ENCODE data around the gene CERS6.

The CERS6 gene

DNA sequence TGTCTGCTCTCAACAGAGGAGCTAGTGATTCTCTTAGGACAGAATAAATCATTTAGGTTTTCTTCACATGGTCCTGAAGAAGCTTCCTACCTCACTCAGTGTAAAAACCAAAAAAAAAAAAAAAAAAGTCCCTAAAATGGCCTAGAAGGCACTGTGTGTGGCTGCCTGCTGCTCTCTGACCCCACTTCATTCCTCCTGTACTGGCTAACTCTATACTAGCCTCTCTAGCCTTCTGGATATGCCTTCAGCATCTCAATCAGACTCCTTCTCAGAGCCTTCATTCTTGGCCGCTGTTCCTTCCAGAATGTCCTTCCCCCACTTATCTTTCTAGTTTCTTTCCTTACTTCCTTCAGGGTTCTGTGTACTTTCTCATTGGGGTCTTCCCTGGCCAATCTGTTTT is 82.1 kb downstream of the CERS6 start:
- no peak for DNase-seq

DNA sequence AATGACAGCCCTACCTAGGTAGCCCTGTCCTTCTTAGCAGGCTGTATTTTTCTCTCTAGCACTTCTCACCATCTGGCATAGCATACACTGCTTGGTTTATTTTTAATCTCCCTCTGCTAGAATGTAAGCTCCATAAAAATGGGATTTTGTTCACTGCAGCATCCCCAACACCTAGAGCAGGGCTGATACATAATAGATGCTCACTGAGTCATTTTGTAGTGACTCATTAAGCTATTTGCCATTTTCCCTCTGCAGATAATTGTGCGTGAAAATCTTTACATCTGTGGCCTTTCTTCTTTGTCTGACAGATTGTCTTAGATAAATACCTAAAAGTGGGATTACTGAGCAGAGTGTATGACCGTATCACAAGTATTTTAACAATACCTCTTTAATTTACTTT is 82.5 kb downstream of the CERS6 start:
- no peak for DNase-seq

DNA sequence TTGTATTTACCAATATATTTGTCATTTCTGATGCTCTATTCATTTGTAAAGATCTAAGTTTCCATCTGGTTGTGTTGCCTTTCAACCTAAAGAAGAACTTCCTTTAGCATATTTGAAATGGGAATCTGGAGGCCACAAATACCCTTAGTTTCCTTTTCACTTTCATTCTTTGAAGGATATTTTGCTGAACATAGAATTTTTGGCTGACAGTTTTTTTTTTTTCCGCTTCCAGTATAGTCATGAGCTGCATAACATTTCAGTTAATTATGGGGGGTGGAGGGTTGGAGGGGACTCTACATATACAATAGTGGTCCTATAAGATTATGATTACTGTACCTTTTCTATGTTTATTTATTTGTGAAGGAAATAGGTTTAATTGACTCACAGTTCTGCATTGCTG is 83.9 kb downstream of the CERS6 start:
- DNase-seq = no peak

DNA sequence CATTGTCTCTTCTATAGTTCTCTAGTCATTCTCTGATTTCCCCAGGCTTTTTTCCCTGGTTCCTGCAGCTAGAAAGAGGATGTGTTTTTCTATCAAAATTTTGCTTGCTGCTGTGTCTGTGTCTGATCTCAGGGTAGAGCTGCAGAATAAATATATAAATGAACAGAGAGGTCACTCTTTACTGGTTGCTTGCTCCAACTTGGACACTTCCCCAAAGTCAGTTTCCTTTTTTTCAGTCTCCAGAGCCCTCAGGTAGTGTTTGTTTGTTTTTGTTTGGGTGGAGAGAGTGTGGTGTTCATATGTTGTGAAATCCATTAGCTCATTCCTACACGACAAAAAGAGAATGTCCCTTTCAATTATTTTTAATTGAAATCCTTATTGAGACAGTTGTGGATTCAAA is 85.8 kb downstream of the CERS6 start:
- DNase-seq = no peak

DNA sequence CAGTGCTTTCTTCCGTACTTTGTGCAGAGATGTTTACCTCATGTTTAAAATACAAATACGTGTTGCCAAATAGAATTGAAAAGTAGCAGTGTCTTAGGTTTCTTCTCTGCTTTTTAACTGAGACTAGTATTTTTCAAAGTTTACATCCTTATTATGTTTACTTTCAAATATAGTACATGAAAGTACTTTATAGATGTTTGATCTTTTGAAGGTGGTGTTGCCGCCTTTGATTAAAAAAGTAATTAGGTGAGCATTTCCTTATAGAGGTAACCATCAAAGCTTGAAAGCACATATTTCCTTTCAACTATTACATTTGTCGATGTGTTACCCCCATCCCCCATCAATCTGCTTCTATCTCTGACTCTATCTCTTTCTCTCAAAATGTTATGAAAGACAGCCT is 87.0 kb downstream of the CERS6 start:
- no peak for DNase-seq

DNA sequence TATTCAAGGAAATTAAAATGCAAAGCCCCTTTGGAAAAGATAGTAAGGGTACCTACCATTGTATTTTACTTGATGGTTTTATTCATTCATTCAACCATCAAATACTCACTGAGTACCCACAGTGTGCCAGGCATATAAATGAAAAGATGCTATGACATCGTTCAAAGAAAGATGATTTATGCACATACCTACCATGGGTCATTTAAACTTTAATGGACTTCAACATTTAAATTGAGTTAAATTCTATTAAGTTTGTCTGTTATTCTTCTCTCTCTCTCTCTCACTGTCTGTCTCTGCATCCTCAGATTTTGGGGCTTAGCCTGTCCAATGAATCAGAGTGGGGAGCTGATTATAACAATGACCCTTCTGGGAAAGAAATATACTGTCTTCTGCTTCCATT is 87.9 kb downstream of the CERS6 start:
- DNase-seq = no peak

DNA sequence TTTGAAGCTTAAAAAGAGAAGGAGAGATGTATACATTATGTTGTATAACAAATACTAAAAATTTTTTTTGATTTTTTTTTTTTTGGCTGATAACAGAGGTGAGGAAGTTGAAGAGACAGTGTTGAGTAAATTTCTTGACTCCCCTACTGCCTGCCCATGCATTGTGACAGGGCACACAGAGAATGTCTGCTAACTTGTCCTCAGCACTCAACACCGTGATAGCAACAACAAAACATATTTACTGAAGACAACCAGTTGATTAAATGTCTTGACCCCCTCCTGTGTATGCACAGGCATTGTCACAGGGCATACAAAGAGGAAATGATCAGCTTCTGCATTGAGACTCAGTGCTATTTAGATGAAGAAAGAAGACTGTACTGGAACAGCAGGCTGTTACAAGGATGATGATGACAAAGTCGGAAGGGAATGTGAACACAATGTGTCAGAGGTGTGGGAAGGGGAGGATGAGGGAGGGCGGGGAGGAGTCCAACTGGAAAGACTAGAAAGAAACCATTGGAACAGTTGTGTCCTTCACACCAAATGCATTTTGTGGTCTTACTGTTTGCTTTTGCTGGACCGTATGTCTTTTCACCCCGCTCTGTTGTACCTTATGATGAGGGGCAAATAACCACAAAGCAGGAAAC is 89.5 kb downstream of the CERS6 start:
- DNase-seq = no peak

DNA sequence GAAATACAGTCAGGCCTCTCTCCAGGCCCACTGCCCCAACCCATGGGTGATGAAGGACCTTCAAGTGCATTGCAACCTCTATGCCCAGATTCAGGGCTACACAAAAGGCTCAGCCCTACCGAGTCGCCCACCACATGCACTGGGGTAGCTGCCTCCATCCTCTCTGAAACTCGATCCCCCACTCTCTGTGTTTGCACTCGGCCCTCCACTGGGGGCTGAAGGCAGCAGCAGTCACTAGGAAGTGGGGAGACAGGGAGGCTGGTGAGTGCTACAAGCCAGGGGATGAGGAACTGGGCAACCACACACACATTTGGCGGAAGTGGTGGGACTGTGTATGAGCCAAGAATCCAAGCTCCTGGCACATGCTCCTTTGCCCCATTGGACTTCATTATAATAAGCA is 94.6 kb downstream of the CERS6 start:
- no peak for DNase-seq

DNA sequence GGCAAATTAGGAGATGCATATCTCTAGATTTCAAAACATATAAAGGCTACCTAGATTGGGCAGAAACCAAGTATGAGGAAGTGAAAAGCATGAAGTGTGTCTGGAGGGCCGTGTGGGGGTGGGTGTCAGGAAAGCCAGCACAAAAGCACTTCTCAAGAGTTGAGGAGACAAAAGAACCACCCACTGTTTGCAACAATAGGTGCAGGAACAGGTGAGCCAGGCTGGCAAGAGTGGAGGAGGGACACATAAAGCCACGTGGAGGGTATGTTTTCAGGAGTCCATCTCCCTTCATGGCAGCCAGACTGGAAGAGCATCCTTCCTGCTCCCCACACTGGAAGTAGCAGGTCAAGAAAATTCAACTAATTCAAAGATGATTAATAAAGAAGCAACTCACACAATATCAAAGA is 96.4 kb downstream of the CERS6 start:
- no peak for DNase-seq

DNA sequence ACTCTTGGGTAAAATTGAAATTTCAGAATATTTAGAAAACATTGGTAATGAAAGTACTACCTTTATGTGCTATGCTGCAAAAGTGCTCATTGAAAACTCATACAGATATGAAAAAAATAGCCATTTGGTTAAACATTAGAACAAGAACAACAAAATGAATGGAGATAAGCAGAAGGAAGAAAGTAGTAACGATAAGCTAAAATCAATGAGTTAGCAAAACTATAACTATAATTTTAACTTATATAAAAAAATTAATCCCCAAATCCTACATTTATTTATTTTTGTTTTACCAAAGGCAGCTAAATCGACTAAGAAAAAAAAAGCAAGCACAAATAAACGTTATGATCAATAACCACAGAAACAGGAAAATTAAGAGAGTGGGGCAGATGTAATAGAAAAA is 99.2 kb downstream of the CERS6 start:
- no peak for DNase-seq

DNA sequence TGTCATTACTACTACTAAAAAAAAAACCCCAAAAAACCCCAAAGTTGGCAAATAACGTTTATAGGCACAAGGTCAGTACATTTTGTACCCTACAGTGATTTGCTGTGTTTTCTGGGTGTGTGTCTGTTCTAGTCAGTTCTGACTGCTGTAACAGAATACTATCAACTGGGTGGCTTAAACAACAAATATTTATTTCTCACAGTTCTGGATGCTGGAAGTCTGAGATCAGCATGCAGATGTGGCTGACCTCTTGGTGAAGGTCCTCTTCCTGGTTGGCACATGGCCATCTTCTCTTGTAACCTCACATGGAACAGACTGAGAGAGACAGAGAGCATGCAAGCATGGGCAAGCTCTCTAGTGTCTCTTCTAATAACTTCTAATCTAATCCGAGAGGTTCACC is 103.1 kb downstream of the CERS6 start:
- DNase-seq = no peak

DNA sequence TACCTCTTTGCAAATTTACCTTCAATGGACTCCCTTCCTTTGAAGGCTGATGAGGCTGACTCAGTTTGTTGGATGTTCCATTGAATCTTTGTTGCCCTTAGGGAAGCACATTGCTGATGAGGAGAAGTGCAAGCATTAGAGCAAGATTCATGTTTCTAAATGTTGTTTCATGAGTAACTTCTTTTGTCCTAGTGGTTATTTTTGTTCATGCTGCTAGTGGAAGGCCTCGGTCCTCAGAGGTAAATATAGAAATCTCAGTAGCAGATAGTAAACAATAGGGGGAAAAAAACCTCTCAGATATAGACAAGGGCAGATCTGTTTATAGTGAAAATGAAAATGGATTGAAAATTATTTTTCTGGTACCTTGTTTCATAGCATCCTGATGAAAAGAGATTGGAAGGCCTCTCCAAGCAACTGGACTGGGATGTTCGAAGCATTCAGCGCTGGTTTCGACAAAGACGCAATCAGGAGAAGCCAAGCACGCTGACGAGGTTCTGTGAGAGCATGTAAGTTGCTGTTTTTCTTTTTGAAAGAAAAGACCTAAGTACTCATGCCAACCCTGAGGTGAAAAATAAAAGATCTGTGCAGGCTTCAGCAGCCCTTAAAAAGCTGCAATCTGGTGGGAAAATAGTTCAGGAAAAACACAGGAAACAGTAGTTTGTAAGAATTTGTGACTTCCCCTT is 104.9 kb downstream of the CERS6 start:
- DNase-seq = no peak

DNA sequence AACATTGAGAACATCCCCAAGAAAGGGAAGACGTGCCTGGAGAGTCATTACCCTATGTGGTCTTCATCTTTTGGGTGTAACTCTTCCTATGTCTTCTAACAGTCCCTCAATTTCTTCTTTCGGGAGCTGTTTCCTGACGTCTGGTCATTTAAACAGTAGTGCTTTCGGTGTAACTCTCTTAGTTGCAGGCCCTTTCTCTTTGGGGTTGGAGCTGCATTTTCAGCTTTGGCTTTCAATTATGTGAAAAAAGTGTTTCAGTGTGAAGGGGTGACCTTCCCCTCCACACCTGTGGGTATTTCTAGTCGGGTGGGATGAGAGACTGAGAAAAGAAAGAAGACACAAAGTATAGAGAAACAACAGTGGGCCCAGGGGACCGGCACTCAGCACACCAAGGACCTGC is 105.9 kb downstream of the CERS6 start:
- no peak for DNase-seq

DNA sequence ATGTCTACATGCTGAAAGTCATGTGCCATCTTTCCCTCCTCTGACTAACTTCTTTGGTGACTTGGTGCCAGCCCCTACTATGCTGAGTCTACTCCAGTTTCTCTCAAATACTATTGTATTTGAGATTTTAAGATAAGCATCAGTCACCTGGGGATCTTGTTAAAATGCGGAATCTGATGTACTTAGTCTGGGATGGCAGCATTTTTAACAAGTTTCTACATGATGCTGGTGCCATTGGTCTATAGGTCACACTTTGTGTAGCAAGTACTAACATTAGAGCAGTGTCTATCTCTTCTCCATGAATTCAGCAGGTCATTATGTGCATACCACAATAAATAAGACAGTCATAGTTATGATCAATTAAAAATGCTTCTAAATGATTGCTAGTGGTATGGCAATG is 106.9 kb downstream of the CERS6 start:
- DNase-seq = no peak

DNA sequence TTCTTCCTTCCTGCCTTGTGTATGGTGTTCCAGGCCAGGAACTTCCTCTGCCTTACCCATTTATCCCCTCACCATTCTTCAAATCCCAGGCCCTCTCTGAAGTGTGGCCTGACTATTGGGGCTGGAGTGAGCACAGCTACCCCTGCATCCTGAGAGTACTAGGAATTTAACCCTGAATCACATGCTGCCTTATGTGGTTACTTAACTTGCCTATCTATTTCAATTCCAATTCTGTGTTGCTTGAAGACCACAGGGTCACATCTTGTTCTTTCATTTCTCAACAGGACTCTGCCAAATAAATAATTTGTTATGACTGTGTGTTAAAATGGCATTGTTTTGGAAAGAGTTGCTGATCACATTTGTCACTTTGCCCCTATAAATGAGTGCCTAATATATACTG is 108.6 kb downstream of the CERS6 start:
- no peak for DNase-seq

DNA sequence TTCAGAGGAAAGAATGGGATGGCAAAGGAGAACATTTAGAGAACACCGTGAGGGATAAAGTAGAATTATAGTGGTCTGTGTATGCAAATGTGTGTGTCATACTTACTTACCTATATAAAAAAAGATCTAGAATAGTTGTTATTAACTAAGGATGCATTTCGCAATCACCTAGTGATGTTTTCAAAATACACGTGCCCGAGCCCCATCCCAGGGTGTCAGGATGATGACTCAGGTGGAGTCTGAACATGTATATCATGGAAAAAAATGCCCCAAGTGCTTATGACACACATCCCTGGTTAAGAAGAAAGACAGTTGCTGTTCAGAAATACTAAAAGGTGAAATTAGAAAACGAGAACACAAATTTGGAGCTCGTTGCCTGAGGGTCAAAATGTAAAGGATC is 109.0 kb downstream of the CERS6 start:
- no peak for DNase-seq

DNA sequence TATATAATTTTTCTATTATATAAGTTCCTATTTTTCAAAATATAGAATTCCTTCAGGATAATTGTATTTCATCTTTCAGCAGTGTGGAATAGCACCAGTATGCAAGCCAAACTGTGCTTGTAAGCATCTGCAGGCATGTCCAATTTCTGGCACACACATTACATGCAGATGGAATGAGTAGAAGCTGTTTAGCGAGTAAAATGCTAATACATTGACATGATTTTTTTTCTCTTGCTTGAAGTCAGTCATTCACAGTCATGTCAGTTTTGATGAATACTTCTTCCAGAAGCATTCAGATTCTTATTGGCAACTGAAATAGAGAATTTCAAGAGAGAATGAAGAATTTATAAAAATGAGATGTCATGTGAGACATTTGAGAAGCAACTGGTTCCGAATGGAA is 109.4 kb downstream of the CERS6 start:
- no peak for DNase-seq

DNA sequence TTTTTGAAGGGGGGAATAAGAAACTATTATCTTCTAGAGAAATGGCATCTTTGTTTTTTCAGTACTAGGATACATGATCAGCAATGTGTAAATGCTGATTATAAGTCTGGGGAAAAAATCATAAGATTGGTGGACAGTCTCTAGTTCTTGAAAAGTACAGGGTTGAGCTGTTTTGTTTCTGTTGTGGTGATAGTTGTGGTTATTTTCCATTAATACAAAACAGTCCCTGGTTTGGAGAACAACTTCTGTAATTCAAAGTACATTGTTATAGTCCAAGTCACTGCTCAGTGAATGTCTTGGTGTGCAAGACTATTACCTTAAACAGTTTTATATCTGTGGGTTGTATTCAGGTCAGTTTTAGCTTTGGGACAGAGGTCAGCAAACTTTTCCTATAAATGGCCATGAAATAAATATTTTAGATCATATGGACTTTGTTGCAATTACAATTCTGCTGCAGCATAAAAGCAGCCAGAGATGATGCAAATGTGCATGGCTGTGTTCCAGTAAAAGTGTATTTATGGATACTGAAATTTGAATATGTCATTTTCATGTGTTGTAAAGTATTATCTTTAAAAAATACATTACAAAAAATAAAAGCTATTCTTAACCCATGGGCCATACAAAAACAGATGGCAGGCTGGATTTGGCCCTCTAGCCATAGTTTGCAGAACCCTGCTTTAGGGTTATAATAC is 111.0 kb downstream of the CERS6 start:
- DNase-seq = no peak

DNA sequence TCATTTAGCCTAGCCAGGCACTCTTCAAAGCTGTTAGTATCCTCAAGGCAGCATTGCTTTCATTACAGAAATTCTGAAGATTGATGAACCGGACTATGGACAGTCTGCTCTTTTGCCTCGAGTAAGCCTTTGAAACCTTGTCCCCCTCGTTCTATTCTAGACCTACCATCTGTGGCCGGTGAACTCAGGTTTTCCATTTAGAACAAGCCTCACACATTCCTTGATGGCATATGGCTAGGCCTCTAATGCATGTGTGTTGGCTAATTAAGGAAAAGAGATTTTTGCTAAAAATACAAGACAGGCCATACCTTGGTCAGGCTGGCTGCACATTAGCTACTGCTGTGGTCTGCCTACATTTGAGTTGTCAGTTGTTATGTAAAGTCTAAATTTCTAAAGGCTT is 111.8 kb downstream of the CERS6 start:
- DNase-seq = no peak

DNA sequence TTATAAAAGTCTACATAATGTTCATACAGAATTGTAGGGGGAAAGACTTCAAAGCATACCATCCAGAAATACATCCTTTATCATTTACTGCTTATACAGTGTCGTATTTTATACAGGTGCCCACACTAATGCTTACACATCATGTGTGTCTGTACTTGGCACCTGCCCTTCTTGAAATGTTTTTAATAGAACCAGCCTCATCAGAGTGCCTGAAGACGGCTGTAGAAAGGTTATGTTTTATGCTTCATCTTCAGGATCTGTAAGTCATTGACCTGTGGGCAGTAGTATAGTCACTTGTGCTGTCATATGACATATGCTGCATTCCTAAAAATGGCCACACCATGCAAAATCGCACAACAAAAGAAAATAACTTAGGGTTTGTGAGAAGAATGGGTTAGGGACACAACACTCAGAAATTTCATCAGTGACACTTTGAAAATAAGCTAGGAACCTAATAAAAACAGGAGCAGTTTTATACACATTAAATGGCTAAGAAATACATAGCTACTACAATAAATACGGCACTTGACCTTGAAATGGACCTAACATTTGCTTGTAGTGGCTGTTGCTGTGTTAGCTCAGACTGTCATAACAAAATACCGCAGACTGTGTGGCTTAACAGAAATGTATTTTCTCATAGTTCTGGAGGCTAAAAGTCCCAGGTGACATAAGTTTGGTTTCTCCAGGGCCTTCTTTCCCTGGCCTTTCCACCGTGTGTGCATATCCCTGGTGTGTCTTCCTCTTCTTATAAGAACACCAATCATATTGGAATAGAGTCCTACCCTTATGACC is 112.6 kb downstream of the CERS6 start:
- DNase-seq = no peak

DNA sequence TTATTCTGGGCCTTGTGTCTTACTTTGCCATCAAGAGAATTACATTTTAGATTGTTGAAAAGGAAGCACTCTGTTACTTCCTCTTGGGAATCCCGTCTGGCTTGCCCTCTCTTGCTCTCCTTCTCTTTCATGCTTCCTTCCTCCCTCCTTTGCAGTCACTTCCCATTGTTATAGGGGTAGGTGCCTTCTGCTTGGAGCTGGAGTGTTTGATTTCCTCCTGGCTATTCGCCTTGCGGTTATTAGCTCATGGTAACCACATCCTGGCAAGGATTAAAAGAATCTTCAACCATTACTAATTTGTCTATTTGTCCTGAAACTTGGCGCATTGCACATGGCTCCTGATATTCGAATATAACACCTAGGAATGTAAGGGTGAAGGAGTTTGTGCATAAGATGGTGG is 115.0 kb downstream of the CERS6 start:
- DNase-seq = no peak

DNA sequence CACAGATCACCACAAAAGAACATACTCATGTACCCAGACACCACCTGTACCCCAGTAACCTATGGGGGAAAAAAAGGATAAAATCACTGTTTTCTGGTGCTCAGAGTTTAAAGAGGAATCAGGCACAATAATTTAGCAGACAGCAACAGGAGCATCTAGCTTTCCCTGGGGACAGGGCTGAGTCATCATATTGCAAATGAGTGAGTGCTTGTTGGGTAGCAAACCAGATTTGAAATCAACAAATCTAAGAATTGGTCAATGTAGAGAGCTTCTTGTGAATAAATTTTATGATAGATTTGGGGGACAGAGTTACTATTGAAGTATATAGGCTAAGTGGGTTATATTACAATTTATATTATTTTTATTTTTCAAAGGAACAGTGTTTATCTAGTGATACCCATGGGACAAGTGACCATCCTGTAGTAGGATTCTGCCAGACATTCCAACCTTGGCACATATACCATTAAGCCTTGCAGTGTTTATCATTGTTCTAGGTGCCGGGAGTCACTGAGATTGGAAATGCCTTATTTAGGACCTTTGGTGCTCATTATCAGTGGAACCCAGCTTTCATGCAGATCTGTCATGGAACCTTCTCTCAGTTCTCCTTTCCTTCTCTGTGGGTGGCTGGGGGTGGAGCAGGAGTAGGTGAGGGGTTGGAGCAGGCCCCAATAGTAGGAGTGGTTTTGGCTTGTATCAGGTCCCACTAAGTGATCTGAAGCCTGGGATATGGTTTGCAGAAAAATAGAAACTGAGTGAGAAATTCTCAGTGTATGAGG is 117.2 kb downstream of the CERS6 start:
- DNase-seq = no peak
